Dedifferentiated amniotic fluid mesenchymal stem cell (primary cell): Measurements from ENCODE around the gene CDK13.
"Not testable (repeated sequence)": the region's sequence is repeated elsewhere in the genome, so short reads cannot be mapped to it uniquely, and the experiment has no call there.

Experiments used
- DNase-seq: peaks from one replicate; pipeline ENCODE4 v3.0.0-alpha.2; 2016; ENCODE audit errors: extremely low spot score

The CDK13 gene

GRCh38 chr7:40097728-40098127 is 147.7 kb downstream of the CDK13 start:
- no peak for DNase-seq

DNA sequence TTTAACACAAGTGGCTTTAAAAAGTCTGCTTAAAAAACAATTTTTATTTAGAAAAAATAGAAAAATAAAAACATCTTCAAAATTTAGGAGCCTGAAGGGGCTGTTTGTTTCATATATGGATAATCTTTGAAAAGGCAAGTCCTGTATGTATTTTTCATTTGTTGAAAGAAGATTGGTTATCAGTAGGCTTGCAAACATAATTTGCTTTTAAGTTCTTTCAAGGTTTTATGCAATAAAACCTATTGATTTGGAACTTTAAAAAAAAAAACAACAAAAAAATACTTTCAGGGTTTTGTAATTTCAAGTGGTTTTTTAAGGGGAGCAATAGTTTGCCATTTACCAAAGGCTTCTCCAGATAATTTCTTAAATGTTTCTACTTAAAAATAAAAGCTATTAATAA is 148.8 kb downstream of the CDK13 start:
- no peak for DNase-seq

- DNase-seq, result no peak
Measured at GRCh38 chr7:40099837-40100236, 149.8 kb downstream of the CDK13 start.

DNA sequence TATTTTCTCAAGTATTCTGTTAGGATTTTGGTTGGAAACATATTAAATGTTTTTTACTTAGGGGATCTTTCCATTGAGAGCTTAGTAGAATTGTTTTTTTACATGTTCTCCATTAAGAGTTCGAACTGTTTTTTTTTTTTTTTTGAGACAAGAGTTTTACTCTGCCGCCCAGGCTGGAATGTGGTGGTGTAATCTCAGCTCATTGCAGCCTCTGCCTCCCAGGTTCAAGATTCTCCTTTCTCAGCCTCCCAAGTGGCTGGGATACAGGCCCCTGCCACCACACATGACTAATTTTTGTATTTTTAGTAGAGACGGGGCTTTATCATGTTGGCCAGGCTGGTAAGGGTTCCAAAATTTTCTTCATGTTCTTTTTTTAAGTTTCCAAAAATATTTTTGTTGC is 151.1 kb downstream of the CDK13 start:
- no peak for DNase-seq

DNA sequence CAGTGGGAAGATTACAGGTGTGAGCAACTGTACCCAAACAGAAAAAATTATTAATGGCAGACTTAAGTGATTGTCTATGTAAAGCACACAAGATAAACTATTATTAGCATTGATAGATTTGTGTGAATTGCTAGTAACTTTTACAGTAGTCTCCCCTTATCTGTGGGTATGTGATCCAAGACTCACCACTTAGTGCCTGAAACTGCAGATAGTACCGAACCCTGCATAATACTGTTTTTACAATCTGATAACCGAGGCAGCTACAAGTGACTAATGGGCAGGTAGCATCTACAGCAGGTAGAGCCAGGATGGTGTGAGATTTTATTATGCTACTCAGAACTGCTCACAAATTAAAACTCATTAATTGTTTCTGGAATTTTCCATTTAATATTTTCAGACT is 152.8 kb downstream of the CDK13 start:
- no peak for DNase-seq

DNA sequence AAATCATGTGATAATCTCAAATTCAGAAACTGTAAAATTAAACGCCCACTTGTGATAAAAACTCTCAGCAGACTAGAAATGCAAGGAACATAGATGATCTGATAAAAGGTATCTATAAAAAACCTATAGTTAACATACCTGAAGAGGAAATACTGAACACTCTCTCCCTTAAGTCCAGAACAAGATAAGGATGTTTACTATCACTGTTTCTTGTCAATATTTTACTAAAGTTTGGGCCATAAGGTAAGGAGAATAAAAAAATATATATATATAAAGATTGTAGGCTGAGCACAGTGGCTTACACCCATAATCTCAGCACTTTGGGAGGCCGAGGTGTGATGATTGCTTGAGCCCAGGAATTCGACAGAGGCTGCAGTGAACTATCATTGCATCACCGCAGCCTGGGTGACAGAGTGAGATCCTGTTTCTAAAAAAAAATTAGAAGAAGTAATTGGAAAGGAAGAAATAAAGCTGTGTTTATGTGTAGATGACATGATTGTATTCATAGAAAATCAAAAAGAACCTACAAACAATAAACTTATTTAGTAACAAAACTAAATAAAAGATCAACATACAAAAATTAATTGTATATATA is 155.9 kb downstream of the CDK13 start:
- DNase-seq, result no peak

GRCh38 chr7:40115936-40116335 is 165.9 kb downstream of the CDK13 start:
- no peak for DNase-seq

- DNase-seq, result not testable (repeated sequence)
Measured at GRCh38 chr7:40117199-40117598, 167.1 kb downstream of the CDK13 start.

DNA sequence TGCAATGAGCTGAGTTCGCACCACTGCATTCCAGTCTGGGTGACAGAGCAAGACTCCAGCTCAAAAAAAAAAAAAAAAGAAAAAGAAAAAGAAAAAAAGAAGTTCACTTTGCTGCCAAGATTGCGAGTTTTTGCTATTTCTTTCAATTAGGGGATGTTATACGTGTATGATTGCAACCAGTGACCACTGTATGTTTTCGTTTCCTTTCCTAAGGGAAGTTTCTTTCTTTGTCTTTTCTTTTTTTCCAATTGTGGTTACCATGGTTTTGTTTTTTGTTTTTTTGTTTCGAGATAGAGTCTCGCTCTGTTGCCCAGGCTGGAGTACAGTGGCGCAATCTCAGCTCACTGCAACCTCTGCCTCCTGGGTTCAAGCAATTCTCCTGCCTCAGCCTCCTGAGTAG is 168.1 kb downstream of the CDK13 start:
- DNase-seq, result not testable (repeated sequence)

DNA sequence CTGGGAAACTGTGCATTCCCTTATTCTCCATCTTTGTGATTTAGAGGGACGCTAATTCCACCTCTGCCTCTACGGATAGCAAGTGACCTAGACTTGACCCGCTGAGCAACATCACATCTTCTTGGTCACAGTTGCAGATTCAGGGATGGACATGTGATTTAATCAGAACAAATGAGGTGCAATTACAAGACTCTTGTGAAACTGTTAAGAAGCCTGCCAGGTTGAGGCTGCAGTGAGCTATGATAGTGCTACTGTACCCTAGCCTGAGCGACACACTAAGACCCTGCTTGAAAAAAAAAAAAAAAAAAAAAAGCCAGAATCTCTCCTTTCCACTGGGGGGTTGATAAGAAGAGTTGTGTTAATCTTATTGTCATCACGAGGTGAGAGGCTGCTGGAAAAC is 170.0 kb downstream of the CDK13 start:
- DNase-seq, result no peak

DNA sequence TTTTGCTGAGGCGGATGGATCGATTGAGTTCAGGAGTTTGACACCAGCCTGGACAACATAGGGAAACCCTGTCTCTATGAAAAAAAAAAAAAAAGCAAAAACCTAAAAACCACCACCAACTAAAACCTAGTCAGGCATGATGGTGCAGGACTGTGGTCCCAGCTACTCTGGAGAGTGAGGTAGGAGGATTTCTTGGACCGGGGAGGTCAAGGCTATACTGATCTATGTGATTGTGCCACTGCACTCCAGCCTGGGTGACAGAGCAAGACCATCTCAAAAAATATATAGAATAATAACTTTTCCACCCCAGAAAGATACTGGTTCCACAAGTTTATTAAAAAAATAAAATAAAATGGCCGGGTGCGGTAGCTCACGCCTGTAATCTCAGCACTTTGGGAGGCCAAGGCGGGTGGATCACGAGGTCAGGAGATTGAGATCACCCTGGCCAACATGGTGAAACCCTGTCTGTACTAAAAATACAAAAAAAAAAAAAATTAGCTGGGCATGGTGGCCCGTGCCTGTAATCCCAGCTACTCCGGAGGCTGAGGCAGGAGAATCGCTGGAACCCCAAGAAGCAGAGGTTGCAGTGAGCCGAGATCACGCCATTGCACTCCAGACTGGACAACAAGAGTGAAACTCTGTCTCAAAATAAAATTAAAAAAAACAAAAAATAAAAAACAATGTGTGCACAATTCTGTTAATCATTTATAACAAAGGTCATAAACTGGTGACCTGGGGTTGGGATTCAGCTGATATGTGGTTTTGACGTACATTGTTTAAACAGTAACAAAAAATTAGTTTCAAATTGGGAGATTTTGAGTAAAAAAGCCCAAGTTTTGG is 172.3 kb downstream of the CDK13 start:
- not testable (repeated sequence) for DNase-seq

- no peak for DNase-seq
Measured at GRCh38 chr7:40122940-40123254, 172.8 kb downstream of the CDK13 start.

DNA sequence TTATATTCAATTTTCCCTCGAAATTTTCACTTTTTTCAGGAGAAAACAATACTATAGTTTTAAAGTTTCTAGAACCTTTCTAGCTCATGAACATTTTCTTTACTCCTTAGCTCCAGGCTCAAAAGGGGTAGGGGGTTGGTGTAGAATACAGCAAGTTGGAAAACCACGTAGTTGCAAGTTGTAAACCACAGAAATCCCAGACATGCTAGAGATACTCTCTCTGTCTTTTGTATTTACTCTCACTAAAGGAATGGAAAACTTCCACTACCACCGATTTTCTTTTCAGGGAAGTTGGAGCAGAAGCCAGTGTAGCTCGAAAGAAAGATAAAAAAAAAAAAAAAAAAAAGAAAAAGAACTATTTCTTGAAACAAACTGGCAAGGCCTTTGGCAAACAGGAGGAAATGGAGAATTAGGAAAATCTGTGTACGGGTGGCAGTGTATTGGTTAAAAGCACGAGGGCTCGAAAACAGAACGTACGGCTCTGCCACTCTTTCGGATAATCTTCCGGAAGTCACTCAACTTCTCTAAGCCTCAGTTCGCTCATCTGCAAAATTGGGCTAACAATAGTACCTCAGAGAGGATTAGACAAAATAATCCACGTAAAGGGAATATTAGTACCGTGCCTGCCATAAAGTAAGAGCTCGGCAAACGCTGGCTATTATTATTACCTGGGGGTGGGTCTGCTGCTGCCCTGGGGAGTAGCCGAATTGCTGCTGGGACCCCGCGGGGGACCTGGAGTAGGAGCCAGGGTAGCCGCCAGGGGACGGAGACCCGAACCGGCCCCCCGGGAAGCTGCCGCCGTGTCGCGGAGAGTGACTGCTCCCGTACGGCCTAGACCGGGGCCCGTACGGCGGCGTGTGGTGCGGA is 183.7 kb downstream of the CDK13 start:
- DNase-seq, result no peak

DNA sequence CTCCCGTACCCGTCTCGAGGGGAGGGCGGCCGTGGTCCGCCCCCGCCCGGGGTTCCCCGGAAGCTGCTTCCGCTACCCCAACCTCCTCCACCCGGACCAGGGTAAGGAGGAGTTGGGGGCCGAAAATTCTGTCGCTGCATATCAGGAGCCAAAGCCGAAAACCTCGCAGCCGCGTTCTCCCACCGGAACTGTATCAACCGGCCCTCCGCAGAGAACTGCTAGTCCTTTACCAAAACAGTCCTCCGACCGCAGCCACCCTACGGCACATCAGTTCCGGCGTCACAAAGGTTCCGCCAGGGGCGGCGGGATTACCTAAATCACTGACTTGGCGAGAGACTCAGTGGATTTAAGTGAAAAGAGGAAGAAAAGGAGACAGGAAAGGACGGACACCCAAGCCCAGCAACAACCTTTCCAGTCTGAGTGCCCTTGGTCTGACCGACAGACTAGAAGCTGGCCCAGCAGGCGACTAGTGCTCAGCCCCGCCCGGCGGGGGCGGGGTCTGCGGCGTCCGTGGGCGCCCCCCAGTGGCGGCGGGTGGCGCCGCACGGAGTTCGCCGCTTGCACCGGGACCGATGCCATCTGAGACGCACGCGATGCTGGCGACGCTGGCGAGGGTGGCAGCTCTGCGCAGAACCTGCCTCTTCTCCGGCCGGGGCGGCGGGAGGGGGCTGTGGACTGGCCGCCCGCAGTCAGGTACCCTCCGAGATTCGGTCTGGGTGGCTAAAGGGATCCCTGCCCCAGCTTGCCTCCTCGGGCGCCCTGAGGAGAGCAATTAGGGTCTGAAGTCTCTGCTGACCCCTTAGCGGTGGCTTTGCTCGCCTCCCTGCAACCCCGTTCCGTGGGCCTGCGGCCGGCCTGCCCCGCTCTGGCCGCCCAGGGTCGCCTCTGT is 184.6 kb downstream of the CDK13 start, which contains the start of the genes MPLKIP and SUGCT:
MPLKIP (minus strand) TSS at position 195 of the 889 bp plus-strand sequence; CDS start at position 140, 55 bp downstream.
SUGCT (plus strand) TSS at position 578 of the 889 bp plus-strand sequence.
- DNase-seq, result peak; percentile 76

DNA sequence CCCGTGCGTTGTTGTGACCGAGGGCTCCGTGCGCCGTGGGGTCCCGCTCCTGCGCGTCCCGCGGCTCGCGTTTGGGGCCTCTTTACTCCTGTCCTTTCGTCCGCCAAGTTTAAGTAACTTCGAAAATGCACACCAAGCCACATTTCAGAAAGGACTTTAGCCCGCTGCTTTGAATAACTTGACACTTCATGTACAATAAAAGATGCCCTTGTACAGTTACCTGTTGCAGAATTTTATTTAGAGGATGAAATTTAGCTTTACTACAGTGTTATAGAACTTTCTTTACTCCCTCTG is 185.2 kb downstream of the CDK13 start:
- DNase-seq, result no peak

DNA sequence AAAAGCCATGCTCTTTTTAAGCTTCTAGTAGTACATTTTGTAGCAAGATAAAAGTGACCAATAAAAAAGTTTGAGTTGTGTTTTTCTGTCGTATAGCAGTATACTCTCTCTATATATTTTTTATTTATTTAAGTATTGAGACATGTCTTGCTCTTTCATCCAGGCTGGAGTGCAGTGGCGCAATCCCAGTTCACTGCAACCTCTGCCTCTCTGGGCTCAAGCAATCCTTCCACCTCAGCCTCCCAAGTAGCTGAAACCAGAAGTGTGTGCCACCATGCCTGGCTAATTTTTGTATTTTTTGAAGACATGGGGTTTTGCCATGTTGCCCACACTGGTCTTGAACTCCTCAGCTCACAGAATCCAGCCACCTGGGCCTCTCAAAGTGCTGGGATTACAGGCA is 187.5 kb downstream of the CDK13 start:
- no peak for DNase-seq

DNA sequence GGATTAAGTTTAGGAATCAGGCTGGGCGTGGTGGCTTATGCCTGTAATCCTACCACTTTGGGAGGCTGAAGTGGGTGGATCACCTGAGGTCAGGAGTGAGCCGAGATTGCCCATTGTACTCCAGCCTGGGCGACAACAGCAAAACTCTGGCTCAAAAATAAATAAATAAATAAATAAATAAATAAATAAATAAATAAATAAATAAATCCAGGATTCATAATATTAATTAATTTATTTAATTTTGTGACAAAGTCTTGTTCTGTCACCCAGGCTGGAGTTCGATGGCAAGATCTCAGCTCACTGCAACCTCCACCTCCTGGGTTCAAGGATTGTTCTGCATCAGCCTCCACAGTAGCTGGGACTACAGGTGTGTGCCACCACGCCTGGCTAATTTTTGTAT is 188.9 kb downstream of the CDK13 start:
- no peak for DNase-seq

DNA sequence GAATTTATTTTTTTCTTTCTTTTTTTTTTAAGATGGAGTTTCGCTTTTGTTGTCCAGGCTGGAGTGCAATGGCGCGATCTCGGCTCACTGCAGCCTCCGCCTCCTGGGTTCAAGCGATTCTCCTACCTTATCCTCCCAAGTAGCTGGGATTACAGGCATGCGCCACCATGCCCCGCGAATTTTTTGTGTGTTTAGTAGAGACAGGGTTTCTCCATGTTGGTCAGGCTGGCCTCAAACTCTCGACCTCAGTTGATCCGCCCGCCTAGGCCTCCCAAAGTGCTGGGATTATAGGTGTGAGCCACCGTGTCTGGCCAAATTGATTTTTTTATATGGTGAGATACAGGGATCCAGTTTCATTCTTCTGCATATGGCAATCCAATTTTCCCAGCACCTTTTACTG is 189.8 kb downstream of the CDK13 start:
- DNase-seq, result not testable (repeated sequence)

DNA sequence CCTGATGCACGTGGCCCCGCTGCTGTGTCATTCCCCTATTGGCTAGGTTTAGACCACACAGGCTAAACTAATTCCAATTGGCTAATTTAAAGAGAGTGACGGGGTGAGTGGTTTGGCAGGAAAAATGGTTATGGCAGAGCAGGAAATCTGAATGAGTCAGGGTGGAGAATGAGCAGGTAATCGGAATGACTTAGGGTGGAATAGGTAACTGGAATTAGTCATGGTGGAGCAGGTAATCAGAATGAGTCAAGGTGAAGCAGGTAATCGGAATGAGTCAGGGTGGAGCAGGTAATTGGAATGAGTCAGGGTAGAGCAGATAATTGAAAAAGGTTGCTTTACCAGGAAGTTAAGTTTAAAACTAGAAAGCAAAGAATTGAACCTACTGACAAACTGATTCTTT is 191.9 kb downstream of the CDK13 start:
- DNase-seq, result not testable (repeated sequence)

DNA sequence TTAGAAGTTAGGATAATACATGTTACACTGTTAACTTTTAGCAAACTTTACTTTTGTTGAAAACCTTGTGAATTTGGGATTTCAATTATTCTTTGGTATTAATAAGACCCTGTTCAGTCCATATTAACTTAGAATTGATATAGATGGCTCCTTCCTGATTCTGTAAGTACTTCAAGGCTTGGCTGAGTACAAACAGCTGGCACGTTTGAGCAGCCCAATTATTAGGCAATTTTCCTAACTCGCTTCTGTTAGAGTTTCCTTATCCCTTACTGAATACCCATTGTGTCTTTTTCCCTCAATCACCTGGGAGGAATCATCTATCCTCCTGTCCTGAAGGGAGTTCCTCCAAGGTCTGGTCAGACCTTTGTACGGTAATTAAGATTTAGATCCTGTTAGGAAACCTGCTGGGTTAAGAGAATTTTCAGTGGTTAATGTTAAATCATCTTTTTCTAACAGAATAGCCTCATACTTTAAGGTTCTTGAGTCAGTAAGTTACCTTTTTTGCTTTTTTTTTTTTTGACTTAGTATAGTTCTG is 195.6 kb downstream of the CDK13 start:
- DNase-seq, result not testable (repeated sequence)
